GM12874 (cell line): ENCODE results near the gene CNIH3.

ENCODE experiments used
- CTCF ChIP-seq: IDR thresholded peaks from 2 replicates; pipeline ENCODE4 v1.5.1; 2011; ENCODE audit warnings: low read depth, mild to moderate bottlenecking, control low read depth, low read length, moderate library complexity; ENCODE audit not compliant: insufficient read depth

CNIH3 gene

GRCh38 chr1:224678168-224678567, 62.1 kb downstream of the CNIH3 start:
- no peak for TF ChIP-seq CTCF

- TF ChIP-seq CTCF = no peak
These were observed 63.5 kb downstream of the CNIH3 start for GRCh38 chr1:224679606-224680005.

- no peak for TF ChIP-seq CTCF
These were observed 65.7 kb downstream of the CNIH3 start for GRCh38 chr1:224681816-224682215.

GRCh38 chr1:224683936-224684335, 67.8 kb downstream of the CNIH3 start:
- TF ChIP-seq CTCF = no peak

GRCh38 chr1:224684979-224685425, 68.9 kb downstream of the CNIH3 start:
- TF ChIP-seq CTCF = no peak

- no peak for TF ChIP-seq CTCF
These were observed 71.3 kb downstream of the CNIH3 start for GRCh38 chr1:224687465-224687864.

GRCh38 chr1:224689374-224689773, 73.3 kb downstream of the CNIH3 start:
- TF ChIP-seq CTCF = no peak

- TF ChIP-seq CTCF = no peak
These were observed 74.5 kb downstream of the CNIH3 start for GRCh38 chr1:224690576-224690975.
